GM19438 (cell line): ENCODE measurements around the gene PLA2G15.
"Not testable (repeated sequence)": the region's sequence is repeated elsewhere in the genome, so short reads cannot be mapped to it uniquely, and the experiment has no call there.

Source experiments
- ATAC-seq: cut with Tn5 transposase; IDR thresholded peaks from one replicate; pipeline ENCODE4 v1.9.1; 2021; ENCODE audit warnings: low read depth; ENCODE audit not compliant: unreplicated experiment

Gene PLA2G15

DNA sequence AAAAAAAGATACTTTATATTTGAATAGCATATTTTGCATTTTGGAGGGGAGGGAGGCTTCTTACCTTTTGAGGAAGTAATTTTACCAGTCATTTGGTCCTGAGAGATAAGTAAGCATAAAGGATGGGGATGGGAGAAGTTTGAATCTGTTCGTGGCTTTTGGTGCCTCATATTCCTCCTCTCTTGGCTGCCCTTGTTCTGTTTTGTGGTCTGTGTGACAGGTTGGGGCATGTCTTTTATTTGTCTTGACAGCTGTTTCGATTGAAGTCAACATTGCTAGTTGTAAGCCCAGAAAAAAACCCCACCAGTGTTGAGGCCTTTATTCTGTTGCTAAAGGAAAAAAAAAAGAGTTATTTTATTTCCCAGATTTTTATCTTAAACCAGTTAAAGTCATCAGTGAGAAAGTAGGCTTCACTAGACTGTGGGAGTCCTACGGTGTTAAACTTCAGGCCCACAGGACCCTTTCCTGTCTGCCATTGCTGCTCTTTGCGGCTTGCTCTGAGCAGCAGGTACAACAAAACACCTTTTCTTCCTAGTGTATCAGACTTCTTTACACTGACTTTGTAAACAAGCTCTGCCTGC lies 30.5 kb downstream of the PLA2G15 start:
- ATAC-seq = no peak

- ATAC-seq = no peak
These were observed 31.1 kb downstream of the PLA2G15 start for GRCh38 chr16:68276223-68276622.

DNA sequence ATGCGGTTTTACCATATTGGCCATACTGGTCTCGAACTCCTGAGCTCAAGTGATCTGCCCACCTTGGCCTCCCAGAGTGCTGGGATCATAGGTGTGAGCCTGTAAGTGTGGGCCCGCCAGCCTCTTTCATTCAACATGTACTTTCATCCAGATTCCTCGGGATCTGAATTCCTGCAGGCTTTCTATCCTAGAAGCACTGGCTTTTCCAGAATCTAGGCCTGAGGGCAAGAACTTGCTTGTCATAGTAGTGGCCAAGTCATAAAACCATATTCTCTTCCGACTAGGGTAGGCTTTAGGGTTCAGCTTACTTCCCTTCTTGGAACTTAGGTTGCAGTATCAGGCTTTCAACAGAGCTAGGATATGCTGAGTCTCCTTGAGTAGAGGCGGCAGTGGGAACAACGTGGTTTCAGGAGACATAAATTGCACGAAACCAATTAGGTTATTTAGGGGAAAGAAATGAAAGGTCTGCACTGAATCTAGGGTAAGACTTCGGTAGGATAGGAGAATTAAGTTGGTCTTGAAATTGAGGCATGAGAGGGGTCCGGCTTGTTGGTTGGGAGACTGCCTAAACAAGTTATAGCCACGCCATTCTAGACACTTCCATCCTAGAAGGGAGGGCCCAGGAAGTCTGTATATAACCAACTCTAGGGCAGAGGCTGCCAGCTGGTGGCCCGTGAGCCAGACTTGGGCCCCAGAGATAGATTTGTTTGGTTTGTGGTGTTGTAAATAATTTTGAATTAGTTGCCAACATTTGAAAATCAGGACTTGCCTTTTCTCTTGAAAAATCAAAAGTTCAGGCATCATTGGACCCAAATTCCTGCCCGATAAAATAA lies 34.8 kb downstream of the PLA2G15 start:
- no peak for ATAC-seq

DNA sequence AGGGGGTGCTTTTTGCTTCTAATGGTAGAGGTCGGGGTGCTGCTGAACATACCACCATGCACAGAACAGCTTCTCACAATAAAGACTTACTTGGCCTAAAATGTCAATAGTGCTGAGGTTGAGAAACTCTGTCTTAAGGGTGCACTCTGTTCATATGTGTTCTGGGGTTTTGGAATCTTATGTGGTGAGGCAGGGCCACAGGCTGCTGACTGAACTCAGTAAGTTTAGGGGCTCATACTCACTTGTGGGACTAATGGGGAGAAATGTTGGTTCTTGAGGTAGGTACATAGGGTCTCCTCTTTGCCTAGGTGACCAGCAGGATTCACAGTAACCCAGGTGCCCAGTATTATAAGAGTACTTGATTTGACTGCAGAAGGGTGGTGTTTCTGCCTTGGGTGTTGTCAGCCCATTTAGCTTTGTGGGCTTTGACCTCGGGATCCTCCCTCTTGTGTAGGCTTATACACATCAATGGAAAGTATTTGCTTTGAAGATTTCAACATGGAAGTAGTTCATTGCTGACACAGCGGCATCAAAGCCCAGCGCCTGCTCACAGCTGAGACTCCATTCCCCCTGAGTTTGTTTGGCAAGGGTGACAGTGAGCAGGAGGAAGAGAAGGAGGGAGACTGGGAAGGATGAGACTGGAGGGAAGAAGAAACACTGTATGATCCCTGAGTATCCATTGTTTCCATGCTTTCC lies 36.3 kb downstream of the PLA2G15 start:
- ATAC-seq = no peak

GRCh38 chr16:68282064-68282452 lies 36.9 kb downstream of the PLA2G15 start:
- no peak for ATAC-seq

GRCh38 chr16:68283346-68283745 lies 38.2 kb downstream of the PLA2G15 start:
- ATAC-seq = no peak

DNA sequence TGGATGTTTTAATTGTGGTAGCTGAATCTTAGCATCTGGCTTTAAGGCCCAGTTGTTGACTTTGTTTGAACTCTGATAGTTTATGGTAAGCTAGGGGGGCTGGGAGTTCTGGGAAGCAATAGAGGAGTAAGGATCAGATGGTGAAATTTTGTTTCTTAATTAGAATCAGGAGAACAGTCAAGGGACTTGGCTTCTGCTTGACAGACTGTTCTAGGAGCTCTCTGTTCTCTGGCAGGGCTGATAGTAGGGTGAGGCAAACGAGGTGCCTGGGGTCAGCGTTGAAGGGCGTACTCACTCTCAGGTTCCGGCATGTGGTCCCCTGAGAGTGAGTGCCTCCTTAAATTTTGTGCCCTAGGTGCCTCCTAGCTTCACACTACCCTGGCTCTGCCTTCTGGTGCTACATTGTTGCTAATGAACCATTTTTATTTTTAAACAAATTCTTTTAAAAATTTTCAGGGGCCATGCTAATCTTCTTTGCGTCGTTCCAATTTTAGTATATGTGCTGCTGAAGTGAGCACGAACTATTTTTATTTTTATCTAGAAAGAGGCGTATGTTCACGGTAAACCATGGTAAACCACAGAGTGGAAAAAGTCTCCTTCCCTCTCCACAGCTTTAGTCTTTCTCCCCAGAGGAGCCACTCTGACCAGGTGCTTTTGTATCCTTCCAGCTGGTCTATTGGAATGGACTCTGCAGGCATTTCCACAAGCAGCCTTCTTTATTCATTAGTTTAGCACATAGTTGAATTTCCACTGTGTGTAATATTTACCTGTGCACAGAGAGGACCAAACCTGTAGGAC lies 38.8 kb downstream of the PLA2G15 start:
- peak; percentile 54 for ATAC-seq

DNA sequence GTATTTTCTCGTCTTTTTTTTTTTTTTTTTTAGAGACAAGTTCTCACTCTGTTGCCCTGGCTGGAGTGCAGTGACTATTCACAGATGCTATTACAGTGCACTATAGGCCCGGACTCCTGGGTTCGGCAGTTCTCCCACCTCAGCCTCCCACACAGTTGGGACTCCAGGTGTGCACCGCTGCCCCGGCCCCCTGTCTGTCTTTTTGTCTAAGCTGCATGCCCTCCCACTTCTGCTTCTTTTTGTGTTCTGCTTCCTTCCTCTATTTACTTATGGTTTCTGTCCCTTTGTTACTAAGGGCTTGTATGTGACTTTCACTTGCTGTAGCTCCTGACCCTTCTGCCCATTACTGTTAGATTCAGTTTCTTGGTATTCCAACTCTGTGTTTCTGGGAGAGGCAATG lies 39.7 kb downstream of the PLA2G15 start:
- no peak for ATAC-seq

DNA sequence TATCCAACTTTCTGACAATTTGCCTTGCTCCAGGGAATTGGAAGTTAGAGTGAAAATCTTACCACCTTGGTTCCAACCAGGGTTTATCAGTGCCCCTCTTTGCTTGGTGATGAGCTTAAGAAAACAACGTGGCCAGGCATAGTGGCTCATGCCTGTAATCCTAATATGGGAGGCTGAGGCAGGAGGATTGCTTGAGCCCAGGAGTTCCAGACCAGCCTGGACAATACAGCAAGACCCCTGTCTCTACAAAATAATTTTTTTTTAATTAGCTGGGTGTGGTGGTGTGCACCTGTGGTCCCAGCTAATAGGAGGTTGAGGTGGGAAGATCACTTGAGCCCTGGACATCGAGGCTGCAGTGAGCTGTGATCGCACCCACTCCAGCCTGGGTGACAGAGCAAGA lies 40.5 kb downstream of the PLA2G15 start:
- ATAC-seq = no peak

DNA sequence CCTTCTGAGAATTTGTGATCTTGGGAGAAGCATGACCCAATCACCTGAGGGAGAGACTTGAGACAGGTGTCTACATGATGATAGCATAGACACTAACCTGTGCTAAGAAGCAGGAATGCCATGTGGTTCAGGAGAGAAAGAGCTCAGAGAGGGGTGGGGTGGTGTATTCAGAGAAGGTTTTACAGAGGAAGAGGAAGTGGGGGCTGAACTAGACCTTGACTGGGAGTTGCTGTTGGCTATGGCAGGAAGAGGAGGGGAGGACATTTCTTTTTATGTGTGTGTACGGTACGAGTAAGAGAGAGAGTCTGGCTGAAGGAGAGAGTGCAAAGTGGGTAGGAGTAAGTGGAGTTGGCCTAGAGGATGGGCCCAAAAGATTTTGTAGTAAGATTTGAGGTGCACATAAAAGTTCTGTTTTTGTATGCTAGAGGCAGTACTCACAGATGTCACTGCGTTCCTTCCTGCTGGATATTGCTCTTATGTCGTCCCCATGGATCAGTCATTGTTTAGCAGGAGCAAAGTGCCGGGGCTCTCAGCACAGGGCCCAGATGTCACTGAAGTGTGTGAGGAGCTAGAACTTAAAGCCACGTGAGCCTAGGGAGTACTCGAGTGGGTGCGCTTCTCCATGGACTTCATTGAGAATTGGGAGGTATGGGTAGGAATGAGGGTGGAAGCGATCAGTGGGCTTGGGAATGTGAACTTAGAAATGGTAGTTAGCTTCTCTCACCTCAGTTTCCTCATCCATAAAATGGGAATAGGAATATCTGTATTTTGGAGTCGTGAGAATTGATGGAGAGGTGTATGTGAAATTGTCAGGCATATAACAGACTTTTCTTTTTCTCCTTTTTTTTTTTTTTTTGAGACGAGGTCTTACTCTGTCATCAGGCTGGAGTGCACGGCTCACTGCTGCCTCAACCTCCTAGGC lies 41.2 kb downstream of the PLA2G15 start:
- no peak for ATAC-seq

- no peak for ATAC-seq
These were observed 42.4 kb downstream of the PLA2G15 start for GRCh38 chr16:68287276-68288251.

GRCh38 chr16:68288252-68288650 lies 43.1 kb downstream of the PLA2G15 start:
- ATAC-seq = no peak

DNA sequence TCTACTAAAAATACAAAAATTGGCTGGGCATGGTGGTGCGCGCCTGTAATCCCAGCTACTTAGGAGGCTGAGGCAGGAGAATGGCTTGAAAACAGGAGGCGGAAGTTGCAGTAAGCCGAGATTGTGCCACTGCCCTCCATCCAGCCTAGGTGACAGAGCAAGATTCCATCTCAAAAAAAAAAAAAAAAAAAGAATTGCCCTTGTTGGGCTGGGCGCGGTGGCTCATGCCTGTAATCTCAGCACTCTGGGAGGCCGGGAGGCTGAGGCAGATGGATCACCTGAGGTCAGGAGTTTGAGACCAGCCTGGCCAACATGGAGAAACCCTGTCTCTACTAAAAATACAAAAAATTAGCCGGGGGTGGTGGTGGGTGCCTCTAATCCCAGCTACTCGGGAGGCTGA lies 43.6 kb downstream of the PLA2G15 start:
- ATAC-seq = not testable (repeated sequence)

- peak; percentile 5 for ATAC-seq
These were observed 44.0 kb downstream of the PLA2G15 start for GRCh38 chr16:68289202-68289601.

DNA sequence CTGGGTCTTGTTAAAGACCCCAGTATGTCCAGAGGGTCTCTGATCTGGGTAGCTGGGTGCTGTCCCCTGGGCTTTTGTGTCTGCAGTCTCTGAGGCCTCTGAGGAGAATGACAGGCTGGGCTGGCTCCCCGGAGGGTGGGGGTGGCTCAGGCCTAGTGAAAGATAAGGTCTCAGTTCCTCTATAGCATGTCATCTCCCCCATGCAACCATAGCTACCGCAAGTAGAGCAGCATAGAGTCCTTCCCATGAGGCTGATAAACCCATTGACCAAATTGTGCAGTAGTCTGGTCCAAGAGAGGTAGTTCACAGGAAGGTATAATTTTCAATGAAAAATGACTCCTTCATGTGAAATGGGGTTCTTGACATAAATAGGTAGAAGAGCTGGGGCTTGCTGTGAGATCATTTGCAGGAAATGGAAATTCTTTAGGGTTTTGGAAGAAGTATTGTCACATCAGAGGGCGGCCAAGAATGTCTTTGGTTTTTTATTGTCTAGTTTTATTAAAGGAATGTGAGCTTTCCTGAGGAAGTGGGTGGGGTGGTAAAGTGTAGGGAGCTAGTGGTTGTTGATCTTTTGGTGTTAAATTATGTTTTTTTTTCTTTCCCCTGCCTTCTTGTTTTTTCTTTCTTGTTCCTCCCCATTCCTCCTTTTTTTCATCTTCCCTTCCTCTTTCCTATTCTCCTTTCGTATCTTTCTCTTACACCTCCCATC lies 44.6 kb downstream of the PLA2G15 start:
- ATAC-seq = peak; percentile 82

- no peak for ATAC-seq
These were observed 45.3 kb downstream of the PLA2G15 start for GRCh38 chr16:68290450-68290849.

DNA sequence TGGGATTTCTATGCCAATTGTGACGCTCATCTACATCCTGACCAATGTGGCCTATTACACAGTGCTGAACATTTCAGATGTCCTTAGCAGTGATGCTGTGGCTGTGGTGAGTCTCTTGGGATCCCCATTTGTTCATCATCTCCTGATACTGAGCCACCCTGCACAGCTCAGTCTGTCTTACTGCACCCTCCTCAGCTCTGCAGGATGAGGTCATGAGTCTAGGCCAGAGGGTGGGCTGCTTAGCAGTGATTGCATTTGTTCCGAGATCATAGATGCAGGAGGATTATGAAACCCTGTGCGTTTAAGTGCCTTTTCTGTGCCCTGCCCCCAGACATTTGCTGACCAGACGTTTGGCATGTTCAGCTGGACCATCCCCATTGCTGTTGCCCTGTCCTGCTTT lies 46.1 kb downstream of the PLA2G15 start:
- no peak for ATAC-seq

DNA sequence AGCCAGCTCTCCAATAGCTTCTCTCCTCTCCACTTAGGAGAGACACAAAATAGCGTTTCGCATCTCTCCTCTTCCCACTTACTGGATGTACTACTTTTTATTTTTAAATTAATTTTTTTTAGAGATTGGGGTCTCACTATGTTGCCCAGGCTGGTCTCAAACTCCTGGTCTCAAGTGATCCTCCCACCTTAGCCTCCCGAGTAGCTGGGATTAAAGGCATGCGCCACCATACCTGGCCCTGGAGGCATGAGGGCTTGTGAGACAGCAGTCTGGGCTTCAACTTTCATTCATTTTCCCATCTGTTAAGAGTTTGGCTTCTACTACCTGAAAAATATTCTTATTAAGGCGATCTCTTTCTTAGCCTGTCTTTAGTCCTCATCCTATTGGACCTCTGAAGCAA lies 47.3 kb downstream of the PLA2G15 start:
- ATAC-seq = no peak
